Measurements from ENCODE around the gene UNC80.

DNA sequence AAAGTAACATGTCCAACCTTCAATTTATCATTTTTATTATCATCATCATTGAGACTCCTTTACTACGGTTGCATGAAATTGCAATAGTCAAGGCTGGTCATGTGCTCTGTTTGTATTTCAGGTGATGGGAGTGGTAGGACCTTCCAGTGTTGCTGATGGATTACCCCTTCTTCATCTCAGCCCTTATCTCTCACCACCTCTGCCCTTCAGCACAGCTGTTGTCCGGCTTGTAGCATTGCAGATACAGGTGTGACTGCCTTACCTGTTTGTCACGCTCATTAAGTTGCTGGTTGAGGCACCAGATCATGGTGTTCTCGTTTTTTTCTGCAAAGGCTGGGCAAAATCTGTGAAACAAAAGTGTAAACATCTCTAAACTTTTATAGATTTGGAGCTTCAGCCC lies 199.1 kb downstream of the UNC80 start:
- TF ChIP-seq, protein P1, sequence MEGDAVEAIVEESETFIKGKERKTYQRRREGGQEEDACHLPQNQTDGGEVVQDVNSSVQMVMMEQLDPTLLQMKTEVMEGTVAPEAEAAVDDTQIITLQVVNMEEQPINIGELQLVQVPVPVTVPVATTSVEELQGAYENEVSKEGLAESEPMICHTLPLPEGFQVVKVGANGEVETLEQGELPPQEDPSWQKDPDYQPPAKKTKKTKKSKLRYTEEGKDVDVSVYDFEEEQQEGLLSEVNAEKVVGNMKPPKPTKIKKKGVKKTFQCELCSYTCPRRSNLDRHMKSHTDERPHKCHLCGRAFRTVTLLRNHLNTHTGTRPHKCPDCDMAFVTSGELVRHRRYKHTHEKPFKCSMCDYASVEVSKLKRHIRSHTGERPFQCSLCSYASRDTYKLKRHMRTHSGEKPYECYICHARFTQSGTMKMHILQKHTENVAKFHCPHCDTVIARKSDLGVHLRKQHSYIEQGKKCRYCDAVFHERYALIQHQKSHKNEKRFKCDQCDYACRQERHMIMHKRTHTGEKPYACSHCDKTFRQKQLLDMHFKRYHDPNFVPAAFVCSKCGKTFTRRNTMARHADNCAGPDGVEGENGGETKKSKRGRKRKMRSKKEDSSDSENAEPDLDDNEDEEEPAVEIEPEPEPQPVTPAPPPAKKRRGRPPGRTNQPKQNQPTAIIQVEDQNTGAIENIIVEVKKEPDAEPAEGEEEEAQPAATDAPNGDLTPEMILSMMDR (IDR thresholded peaks at IDR 0.05; ENCODE audit: poor library complexity, severe bottlenecking), result no peak
- TF ChIP-seq EZH2 (IDR thresholded peaks at IDR 0.05; ENCODE audit: borderline replicate concordance, insufficient read depth, low read length, poor library complexity, severe bottlenecking) (no peak), POLR2AphosphoS5 (IDR thresholded peaks at IDR 0.05) (no peak)
